ENCODE results near the gene TANC1. TPM values are rescaled to one million over a fixed set of nuclear protein-coding genes. Genes with fewer than 3 reads are reported as not detected.

TANC1 gene
- total RNA-seq, 1 experiment from 2014 or later = 2.5 TPM

- Mint-ChIP-seq H3K4me3 (no peak overlapping the region), H3K9me3 (no peaks in the 10 kb centered on the region; a peak in 1 of 5 replicates), H3K4me1 (no peaks in the 10 kb centered on the region), H3K27me3 (ENCODE audit: low read depth) (no peaks in the 10 kb centered on the region), H3K36me3 (ENCODE audit: insufficient read depth in 1 of 3, low read depth in 3 of 3) (peaks cover 3 to 8% (median 5%) of the 10 kb centered on the region in 3 experiments; a peak in 6 of 7 replicates), H3K27ac (no peak overlapping the region)
- Histone ChIP-seq H3K9ac (ENCODE audit: extremely low read depth, insufficient read length, low read length) (no peak overlapping the region), H3K4ac (ENCODE audit: low read depth, low read length) (no peak overlapping the region), H4K20me1 (ENCODE audit: control insufficient read depth, insufficient read depth, insufficient read length) (no peaks in the 10 kb centered on the region), H2BK20ac (ENCODE audit: low read depth, low read length, poor library complexity, severe bottlenecking) (no peak overlapping the region), H2BK120ac (ENCODE audit: low read depth, low read length, poor library complexity, severe bottlenecking) (no peak overlapping the region), H3K23ac (ENCODE audit: insufficient read length, low read depth, low read length) (no peak overlapping the region), H4K5ac (ENCODE audit: insufficient read length, low read depth, low read length) (no peak overlapping the region), H3K79me1 (ENCODE audit: insufficient read depth, low read depth, low read length, poor library complexity, severe bottlenecking) (no peaks in the 10 kb centered on the region), H3K79me2 (ENCODE audit: insufficient read depth, low read length) (no peaks in the 10 kb centered on the region), H4K8ac (replicated peaks; ENCODE audit: insufficient read length, low read depth, low read length) (no peak overlapping the region), H3K27me3 (ENCODE audit: insufficient read depth, low read length) (no peaks in the 10 kb centered on the region), H3K18ac (ENCODE audit: insufficient read length, low read depth, low read length) (no peak overlapping the region), H3K4me1 (ENCODE audit: insufficient read depth, low read length) (no peaks in the 10 kb centered on the region), H3K4me2 (ENCODE audit: insufficient read depth, insufficient read length, low read length) (no peak overlapping the region), H2BK15ac (ENCODE audit: low read depth, low read length) (no peak overlapping the region), H3K23me2 (ENCODE audit: insufficient read length, low read depth, low read length, poor library complexity, severe bottlenecking) (no peaks in the 10 kb centered on the region), H2AFZ (ENCODE audit: low read length) (no peak overlapping the region), H3K27ac (ENCODE audit: insufficient read length, low read depth, low read length) (no peak overlapping the region), H2BK5ac (ENCODE audit: insufficient read length, low read length) (no peak overlapping the region), H4K91ac (ENCODE audit: insufficient read length, low read depth, low read length) (no peak overlapping the region), H2AK5ac (ENCODE audit: insufficient read length, low read length) (no peak overlapping the region), H2BK12ac (ENCODE audit: insufficient read length, low read depth, low read length) (no peak overlapping the region), H3K14ac (ENCODE audit: insufficient read depth, low read length) (no peak overlapping the region), H3K56ac (ENCODE audit: insufficient read length, low read depth, low read length) (no peak overlapping the region), H3T11ph (ENCODE audit: low read length) (no peak overlapping the region), H3K9me3 (ENCODE audit: control insufficient read depth, low read depth, low read length) (no peaks in the 10 kb centered on the region)
- WGBS (ENCODE audit: extremely low coverage, insufficient read length, low lambda C conversion rate) = 100% methylated on average over 1 of the region's 7 CpGs
- DNase-seq = no peak
- no peak for TF ChIP-seq CTCF (conservative IDR thresholded peaks at IDR 0.05)
Observed at GRCh38 chr2:159249990-159250715, 281.7 kb downstream of the TANC1 start.
